ENCODE data around the gene C4orf50. TPM values are rescaled to one million over a fixed set of nuclear protein-coding genes. Genes with fewer than 3 reads are reported as not detected.

C4orf50 gene
- total and polyA plus RNA-seq, 10 of the 15 experiments (the other 5 are each of a cell fraction or from before 2014, with no cell fraction given), result 0.04 to 0.09 (median 0.05) TPM; not detected in 3

- TF ChIP-seq ATF2 (IDR thresholded peaks at IDR 0.05; ENCODE audit: low read length), result no peak
These were observed 47.2 kb downstream of the C4orf50 start (continued) for GRCh38 chr4:5971078-5971450.

- no peak overlapping the region for H3K27ac ChIP-seq (ENCODE audit: control insufficient read depth, insufficient read depth)
- no peak overlapping the region for H3K4me2 ChIP-seq (ENCODE audit: control insufficient read depth, insufficient read depth)
- ATAC-seq (no peak), DNase-seq (ENCODE audit: low read depth, low spot score) (no peak), FAIRE-seq (no peak)
- H3K36me3 ChIP-seq (ENCODE audit: control insufficient read depth in 2 of 2, insufficient read depth in 2 of 2, low read length in 1 of 2), result no peaks in the 10 kb centered on the region
- in situ Hi-C loops (cut with MboI) (no loop called here), intact Hi-C loops (cut with micrococcal nuclease; ENCODE audit: unreplicated experiment) (loop anchor here (10.0 kb wide), 1 partner anchor 146 kb away; no protein-coding TSS in a partner anchor)
- peaks cover 3% of the 10 kb centered on the region; the same call in 1 of the 2 replicates for H4K20me1 ChIP-seq (ENCODE audit: control insufficient read depth, insufficient read depth)
- H3K27me3 ChIP-seq (replicated peaks in 1 of 2; ENCODE audit: control insufficient read depth in 2 of 2, insufficient read depth in 2 of 2, low read length in 1 of 2), result peaks cover 0 to under 1% of the 10 kb centered on the region in 2 experiments; a peak in 2 of 4 replicates
- no peak for TF ChIP-seq ESRRA (IDR thresholded peaks at IDR 0.05; ENCODE audit: low read length)
- no peak for TF ChIP-seq MEF2B (IDR thresholded peaks at IDR 0.05; ENCODE audit: partially characterized antibody, poor library complexity, severe bottlenecking)
- no peak for TF ChIP-seq ZNF207 (IDR thresholded peaks at IDR 0.05; ENCODE audit: borderline replicate concordance)
- TF ChIP-seq TBL1XR1 (IDR thresholded peaks at IDR 0.05; ENCODE audit: low read depth, low read length), result no peak
- TF ChIP-seq KLF5 (IDR thresholded peaks at IDR 0.05; ENCODE audit: partially characterized antibody), result no peak
- TF ChIP-seq MAX (IDR thresholded peaks at IDR 0.05; ENCODE audit: low read depth, low read length), result no peak
- no peak for TF ChIP-seq SMARCA5 (IDR thresholded peaks at IDR 0.05)
- no peak for TF ChIP-seq RBBP5 (conservative IDR thresholded peaks at IDR 0.05)
- no peak for TF ChIP-seq ASH2L (IDR thresholded peaks at IDR 0.05; ENCODE audit: borderline replicate concordance, low read depth)
- RAD21 ChIA-PET (ENCODE audit: unreplicated experiment), result interaction anchor here (0.6 kb wide), 1 partner anchor 1742 kb away, joined by 3 read pairs; no protein-coding TSS in a partner anchor
- SMC1A ChIA-PET (ENCODE audit: uncharacterized antibody, unreplicated experiment), result no interaction called here
- POLR2A ChIA-PET, result no interaction called here
- no peaks in the 10 kb centered on the region for H3K79me2 ChIP-seq (ENCODE audit: control insufficient read depth, insufficient read depth, low read length)
- no peak overlapping the region for H3K4me3 ChIP-seq
- no TSS peak for BruUV-seq (replicated peaks)
- H3K9ac ChIP-seq (ENCODE audit: control insufficient read depth, insufficient read depth, low read length), result no peak overlapping the region
- CTCF ChIA-PET, result interaction anchor here (0.6 kb wide), 1 partner anchor 27 kb away, joined by 4 read pairs; no protein-coding TSS in a partner anchor
- H3K9me3 ChIP-seq (replicated peaks; ENCODE audit: control insufficient read depth, insufficient read depth, low read length), result no peaks in the 10 kb centered on the region
- H2AFZ ChIP-seq (ENCODE audit: control insufficient read depth, low read depth, low read length), result no peak overlapping the region
- H3K4me1 ChIP-seq (ENCODE audit: control insufficient read depth, insufficient read depth, low read length), result no peaks in the 10 kb centered on the region
- WGBS (ENCODE audit: insufficient coverage, insufficient replicate concordance, low lambda C conversion rate, missing lambda C conversion rate), result 38% methylated on average over 16 of the region's 16 CpGs
These were observed 47.7 kb downstream of the C4orf50 start for GRCh38 chr4:5970381-5971077.

Data from GM12878 (cell line).